ENCODE data around the gene RHEBL1.

The RHEBL1 gene

GRCh38 chr12:49052451-49053208 lies 17.1 kb downstream of the RHEBL1 start:
- DNase-seq = no peak

DNA sequence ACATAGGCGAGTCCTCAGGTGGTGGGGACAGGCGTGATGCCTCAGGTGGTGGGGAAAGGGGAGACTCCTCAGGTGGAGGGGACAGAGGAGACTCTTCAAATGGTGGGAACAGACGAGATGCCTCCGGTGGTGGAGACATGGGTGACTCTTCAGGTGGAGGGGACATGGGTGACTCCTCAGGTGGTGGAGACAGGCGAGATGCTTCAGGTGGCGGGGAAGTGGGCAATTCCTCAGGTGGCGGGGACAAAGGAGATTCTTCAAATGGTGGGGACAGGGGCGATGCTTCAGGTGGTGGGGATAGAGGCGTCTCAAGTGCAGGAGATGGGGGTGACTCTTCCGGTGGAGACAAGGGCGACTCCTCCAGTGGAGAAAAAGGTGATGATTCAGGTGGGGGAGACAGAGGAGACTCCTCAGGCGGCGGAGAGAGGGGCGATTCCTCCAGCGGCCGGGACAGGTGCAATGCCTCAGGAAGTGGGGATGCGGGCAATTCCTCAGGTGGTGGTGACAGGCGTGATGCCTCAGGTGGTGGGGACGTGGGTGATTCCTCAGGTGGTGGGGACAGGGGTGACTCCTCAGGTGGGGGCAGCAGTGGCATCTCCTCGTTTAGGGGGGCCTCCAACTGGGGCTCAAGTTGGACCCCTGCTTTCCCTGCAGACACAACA lies 17.9 kb downstream of the RHEBL1 start:
- no peak for DNase-seq

DNA sequence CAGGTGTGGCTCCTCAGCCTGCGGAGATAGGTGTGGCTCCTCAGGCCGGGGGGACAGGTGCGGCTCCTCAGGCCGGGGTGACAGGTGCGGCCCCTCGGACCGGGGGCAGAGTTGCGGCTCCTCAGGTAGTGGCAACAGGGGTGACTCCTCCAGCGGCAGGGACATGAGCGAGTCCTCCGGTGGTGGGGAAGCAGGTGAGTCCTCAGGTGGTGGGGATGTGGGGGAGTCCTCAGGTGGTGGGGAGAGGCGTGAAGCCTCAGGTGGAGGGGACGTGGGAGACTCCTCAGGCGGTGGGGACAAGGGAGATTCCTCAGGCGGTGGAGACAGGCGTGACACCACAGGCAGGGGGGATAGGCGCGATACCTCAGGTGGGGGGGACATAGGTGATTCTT lies 18.4 kb downstream of the RHEBL1 start:
- DNase-seq = no peak

GRCh38 chr12:49050507-49051372 lies 19.0 kb downstream of the RHEBL1 start:
- no peak for DNase-seq

GRCh38 chr12:49049566-49050224 lies 20.1 kb downstream of the RHEBL1 start:
- no peak for DNase-seq

GRCh38 chr12:49048953-49049352 lies 20.8 kb downstream of the RHEBL1 start:
- no peak for DNase-seq

GRCh38 chr12:49046129-49046895 lies 23.5 kb downstream of the RHEBL1 start:
- DNase-seq = no peak

DNA sequence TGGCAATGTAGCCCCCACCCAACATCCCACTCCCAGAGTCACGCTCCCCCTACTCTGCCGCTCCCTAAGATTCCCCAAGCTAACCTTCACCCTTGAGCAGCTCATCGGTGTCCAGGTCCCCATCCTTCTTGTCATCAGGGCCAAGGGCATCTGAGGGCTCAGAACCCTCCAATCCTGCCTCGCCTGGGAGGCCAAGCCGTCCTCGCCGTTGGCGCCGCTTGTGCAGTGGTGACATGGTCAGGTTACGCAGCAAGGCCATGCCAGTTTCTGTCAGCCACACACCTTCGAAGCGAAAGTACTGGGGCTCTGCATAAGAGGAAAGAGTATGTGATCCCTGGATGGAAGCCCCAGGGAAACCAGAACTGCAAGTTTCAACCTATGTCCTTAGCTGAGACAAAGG lies 25.1 kb downstream of the RHEBL1 start:
- no peak for DNase-seq

DNA sequence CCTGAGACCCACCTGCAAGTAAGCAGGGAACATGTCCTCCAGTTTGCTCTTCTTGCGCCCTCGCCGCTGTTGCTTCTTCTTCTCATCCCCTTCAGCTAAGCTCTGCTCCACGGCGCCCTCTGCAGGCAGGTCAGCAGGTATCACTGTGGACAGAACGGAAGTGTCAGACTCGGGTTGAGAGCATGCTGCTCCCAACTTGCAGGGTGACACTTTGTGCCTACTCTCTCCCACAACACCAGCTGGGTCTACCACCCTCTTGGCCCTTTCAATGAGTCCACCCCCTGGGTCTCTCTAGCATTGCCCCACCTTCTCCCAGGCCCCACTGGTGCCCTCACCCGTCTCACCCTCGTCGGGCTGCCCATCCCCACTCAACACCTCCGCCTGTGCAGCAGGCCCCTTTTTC lies 25.9 kb downstream of the RHEBL1 start:
- peak; percentile 76 for DNase-seq

- DNase-seq = no peak
Observed at GRCh38 chr12:49043241-49043640, 26.5 kb downstream of the RHEBL1 start.

GRCh38 chr12:49041881-49042484 lies 27.8 kb downstream of the RHEBL1 start:
- DNase-seq = no peak

- no peak for DNase-seq
Observed at GRCh38 chr12:49041036-49041880, 28.5 kb downstream of the RHEBL1 start.

GRCh38 chr12:49040364-49040855 lies 29.4 kb downstream of the RHEBL1 start:
- no peak for DNase-seq

- no peak for DNase-seq
Observed at GRCh38 chr12:49039421-49040363, 30.1 kb downstream of the RHEBL1 start.

DNA sequence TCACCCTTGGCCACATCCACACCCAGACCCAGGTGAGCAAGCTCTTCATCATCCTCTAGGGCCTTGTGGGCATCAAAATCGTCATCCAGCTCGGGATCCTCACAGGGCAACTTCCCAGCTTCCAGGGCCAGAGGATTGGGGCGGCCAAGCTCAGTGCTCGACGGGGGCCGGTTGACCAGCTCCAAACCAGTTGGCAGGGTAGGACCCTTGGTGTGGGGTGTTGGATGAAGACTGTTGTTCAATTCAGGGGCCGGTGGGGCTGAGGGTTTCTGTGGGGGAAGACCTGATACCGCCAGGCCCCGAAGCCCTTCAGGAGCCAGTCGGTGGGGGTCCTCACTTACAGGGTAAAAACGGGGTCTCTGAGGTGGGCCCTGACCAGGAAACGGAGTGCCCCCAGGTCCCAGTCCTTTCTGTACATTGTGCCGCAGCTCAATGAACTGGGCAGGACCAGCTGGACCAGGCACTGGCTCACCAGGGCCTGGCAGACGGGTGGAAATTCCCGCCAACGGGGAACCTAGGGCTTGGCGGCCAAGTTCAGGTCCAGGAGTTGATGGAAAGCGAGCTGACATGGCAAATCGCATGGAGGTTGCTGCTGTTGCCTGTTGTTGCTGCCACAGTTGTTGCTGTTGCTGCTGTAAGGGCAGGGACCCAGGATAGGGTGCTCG lies 31.4 kb downstream of the RHEBL1 start:
- DNase-seq = no peak

GRCh38 chr12:49037947-49038237 lies 31.9 kb downstream of the RHEBL1 start:
- DNase-seq = no peak

GRCh38 chr12:49037111-49037946 lies 32.5 kb downstream of the RHEBL1 start:
- no peak for DNase-seq

GRCh38 chr12:49036029-49036428 lies 33.8 kb downstream of the RHEBL1 start:
- no peak for DNase-seq

Data from stimulated activated CD4-positive, alpha-beta T cell treated with anti-CD3 and anti-CD28 coated beads, Interleukin-12 subunit alpha, Interleukin-12 subunit beta, amount 100 ng/mL, for 4 hours (primary cell).